GM12801 (cell line): Measurements from ENCODE around the gene SGMS1.

Experiments used
- TF ChIP-seq, protein P1 (sequence below): IDR thresholded peaks from one replicate; pipeline ENCODE4 v1.5.1; 2011; ENCODE audit warnings: control low read depth; ENCODE audit not compliant: insufficient read length; ENCODE audit errors: extremely low read depth

Gene SGMS1

DNA sequence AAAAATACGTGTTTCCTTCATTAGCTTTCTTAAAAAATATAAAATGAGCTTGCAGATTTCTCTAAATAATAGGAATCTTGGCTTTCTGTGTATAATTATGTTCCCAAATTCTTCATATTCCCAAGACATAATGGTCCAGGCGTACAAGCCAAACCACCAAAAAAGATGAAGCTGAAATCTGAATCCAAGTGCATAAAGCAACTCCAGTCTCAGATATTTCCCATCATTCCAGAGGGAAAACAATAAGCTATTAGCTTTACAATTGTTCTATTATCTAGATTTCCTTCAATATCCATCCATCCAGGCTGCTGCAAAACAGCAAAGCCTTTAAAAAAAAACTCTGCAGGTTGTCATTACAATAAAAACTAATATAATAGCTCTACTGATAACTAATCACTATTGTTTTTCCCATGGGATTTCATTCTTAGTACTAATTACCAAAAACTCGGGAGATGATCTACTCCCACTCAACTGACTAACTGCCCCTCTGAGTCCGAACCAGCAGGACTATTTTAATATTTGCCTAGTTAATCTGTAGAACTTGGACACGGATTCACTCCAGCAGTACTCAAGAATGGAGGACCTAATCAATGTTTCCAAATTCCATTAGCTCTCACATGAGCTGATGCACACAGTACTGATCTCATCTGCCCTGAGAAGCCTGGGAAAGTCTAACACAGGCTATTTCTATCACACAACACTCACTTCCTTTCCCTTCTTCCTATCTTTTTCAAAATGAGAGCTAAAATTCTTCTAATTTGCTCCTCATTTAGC, 263.5 kb downstream of the SGMS1 start:
- TF ChIP-seq, protein P1, sequence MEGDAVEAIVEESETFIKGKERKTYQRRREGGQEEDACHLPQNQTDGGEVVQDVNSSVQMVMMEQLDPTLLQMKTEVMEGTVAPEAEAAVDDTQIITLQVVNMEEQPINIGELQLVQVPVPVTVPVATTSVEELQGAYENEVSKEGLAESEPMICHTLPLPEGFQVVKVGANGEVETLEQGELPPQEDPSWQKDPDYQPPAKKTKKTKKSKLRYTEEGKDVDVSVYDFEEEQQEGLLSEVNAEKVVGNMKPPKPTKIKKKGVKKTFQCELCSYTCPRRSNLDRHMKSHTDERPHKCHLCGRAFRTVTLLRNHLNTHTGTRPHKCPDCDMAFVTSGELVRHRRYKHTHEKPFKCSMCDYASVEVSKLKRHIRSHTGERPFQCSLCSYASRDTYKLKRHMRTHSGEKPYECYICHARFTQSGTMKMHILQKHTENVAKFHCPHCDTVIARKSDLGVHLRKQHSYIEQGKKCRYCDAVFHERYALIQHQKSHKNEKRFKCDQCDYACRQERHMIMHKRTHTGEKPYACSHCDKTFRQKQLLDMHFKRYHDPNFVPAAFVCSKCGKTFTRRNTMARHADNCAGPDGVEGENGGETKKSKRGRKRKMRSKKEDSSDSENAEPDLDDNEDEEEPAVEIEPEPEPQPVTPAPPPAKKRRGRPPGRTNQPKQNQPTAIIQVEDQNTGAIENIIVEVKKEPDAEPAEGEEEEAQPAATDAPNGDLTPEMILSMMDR = no peak

DNA sequence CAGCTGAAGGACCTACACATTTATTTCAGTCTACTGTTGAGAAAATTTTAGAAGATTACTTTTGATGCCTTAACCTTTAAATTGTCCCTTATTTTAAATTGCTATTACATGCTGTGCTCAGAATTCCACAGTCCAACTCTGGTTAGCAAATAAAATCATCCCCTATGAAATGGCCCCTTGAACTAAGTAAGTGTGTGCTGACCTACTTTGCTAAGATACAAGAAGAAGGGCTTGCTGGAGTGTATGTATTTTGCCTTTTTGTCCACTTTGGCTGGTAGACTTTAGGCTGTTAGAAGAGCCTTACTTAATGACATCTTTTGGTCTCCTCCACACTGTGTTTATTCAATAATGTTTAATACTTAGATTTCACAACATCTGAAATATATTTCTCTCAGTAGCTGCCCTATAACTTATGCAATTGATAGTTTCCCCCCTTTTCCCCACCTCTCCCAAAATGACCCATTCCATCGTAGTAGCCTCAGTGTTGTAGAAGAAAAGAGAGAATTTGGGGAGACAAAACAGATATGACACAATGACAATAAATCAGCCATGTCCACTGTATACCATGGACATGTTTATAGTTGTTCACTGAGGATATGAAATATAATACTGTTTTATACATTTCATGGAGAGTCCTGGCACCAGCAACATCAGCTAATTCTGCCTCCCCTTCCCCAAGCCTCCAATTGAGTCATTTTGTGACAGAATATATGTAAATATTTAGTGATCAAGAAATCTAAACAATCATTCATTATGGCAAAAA, 264.6 kb downstream of the SGMS1 start:
- TF ChIP-seq, protein P1 = no peak

- TF ChIP-seq, protein P1 = no peak
Measured at GRCh38 chr10:50358411-50358810, 265.3 kb downstream of the SGMS1 start.

- TF ChIP-seq, protein P1 = no peak
Measured at GRCh38 chr10:50351483-50352146, 272.1 kb downstream of the SGMS1 start.

GRCh38 chr10:50350366-50350765, 273.4 kb downstream of the SGMS1 start:
- TF ChIP-seq, protein P1 = no peak

GRCh38 chr10:50349554-50349953, 274.2 kb downstream of the SGMS1 start:
- TF ChIP-seq, protein P1 = no peak

DNA sequence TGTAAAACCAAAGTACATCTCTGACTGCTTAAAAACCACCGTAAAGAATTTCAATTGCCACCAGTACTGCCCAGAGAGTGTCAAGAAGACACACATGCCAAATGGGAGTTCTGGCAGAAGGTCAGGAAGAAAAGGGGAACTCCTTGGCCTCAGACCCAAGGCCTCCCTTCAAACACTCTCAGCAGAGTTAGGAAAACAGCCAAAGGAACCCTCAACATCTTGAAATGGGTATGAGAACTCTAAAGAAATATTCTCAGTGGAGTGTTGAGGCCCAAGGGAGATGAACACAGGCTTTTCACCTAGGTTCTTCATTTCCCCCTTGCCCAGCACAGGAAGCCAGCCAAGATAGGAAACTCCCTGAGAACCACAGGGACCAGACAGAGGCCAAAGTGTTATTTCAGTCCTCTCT, 276.4 kb downstream of the SGMS1 start:
- TF ChIP-seq, protein P1 = no peak
